ENCODE data around the gene UBA5.
"Not testable (repeated sequence)": the region's sequence is repeated elsewhere in the genome, so short reads cannot be mapped to it uniquely, and the experiment has no call there.

UBA5 gene

GRCh38 chr3:132660052-132660810, at the start of gene UBA5:
Gene UBA5, plus strand, starts transcription at chr3:132660329. Its CDS starts 209 bp downstream, at chr3:132660538.
- DNase-seq (ENCODE audit: insufficient read length, low spot score) (peak; percentile 71), FAIRE-seq (no peak)

- not testable (repeated sequence) for DNase-seq (ENCODE audit: insufficient read length, low spot score); FAIRE-seq
These were observed 44.8 kb upstream of the UBA5 start for GRCh38 chr3:132615301-132615700.

GRCh38 chr3:132615881-132616280, 44.2 kb upstream of the UBA5 start:
- FAIRE-seq (peak; percentile 44), DNase-seq (ENCODE audit: insufficient read length, low spot score) (no peak)

GRCh38 chr3:132616780-132617179, 43.3 kb upstream of the UBA5 start:
- DNase-seq (ENCODE audit: insufficient read length, low spot score), result no peak
- no peak for FAIRE-seq

GRCh38 chr3:132622148-132622547, 38.0 kb upstream of the UBA5 start:
- FAIRE-seq (no peak), DNase-seq (ENCODE audit: insufficient read length, low spot score) (no peak)

- DNase-seq (ENCODE audit: insufficient read length, low spot score) (no peak), FAIRE-seq (no peak)
These were observed 37.4 kb upstream of the UBA5 start for GRCh38 chr3:132622761-132623160.

GRCh38 chr3:132623646-132624045, 36.5 kb upstream of the UBA5 start:
- DNase-seq (ENCODE audit: insufficient read length, low spot score), result no peak
- FAIRE-seq, result no peak

- FAIRE-seq (no peak), DNase-seq (ENCODE audit: insufficient read length, low spot score) (no peak)
These were observed 35.3 kb upstream of the UBA5 start for GRCh38 chr3:132624790-132625189.

- FAIRE-seq, result no peak
- no peak for DNase-seq (ENCODE audit: insufficient read length, low spot score)
These were observed 34.5 kb upstream of the UBA5 start for GRCh38 chr3:132625613-132626012.

GRCh38 chr3:132626955-132627354, 33.2 kb upstream of the UBA5 start:
- FAIRE-seq (no peak), DNase-seq (ENCODE audit: insufficient read length, low spot score) (no peak)

- no peak for DNase-seq (ENCODE audit: insufficient read length, low spot score)
- no peak for FAIRE-seq
These were observed 32.0 kb upstream of the UBA5 start for GRCh38 chr3:132628157-132628556.

GRCh38 chr3:132629928-132630327, 30.2 kb upstream of the UBA5 start:
- no peak for DNase-seq (ENCODE audit: insufficient read length, low spot score)
- FAIRE-seq, result no peak

GRCh38 chr3:132630612-132631011, 29.5 kb upstream of the UBA5 start:
- FAIRE-seq (no peak), DNase-seq (ENCODE audit: insufficient read length, low spot score) (no peak)

- DNase-seq (ENCODE audit: insufficient read length, low spot score) (no peak), FAIRE-seq (no peak)
These were observed 25.1 kb upstream of the UBA5 start for GRCh38 chr3:132635052-132635451.

GRCh38 chr3:132637590-132637989, 22.5 kb upstream of the UBA5 start:
- DNase-seq (ENCODE audit: insufficient read length, low spot score) (no peak), FAIRE-seq (peak; percentile 37)

GRCh38 chr3:132638706-132639105, 21.4 kb upstream of the UBA5 start:
- FAIRE-seq (no peak), DNase-seq (ENCODE audit: insufficient read length, low spot score) (no peak)

GRCh38 chr3:132641427-132641826, 18.7 kb upstream of the UBA5 start:
- DNase-seq (ENCODE audit: insufficient read length, low spot score); FAIRE-seq: not testable (repeated sequence)

GRCh38 chr3:132641837-132642538, 18.1 kb upstream of the UBA5 start:
- DNase-seq (ENCODE audit: insufficient read length, low spot score) (peak; percentile 16), FAIRE-seq (peak; percentile 74)

- no peak for DNase-seq (ENCODE audit: insufficient read length, low spot score)
- no peak for FAIRE-seq
These were observed 17.6 kb upstream of the UBA5 start for GRCh38 chr3:132642539-132642847.

- DNase-seq (ENCODE audit: insufficient read length, low spot score) (no peak), FAIRE-seq (no peak)
These were observed 16.8 kb upstream of the UBA5 start for GRCh38 chr3:132643366-132643765.

- DNase-seq (ENCODE audit: insufficient read length, low spot score) (no peak), FAIRE-seq (no peak)
These were observed 15.1 kb upstream of the UBA5 start for GRCh38 chr3:132645058-132645457.

- DNase-seq (ENCODE audit: insufficient read length, low spot score), result no peak
- no peak for FAIRE-seq
These were observed 10.0 kb upstream of the UBA5 start for GRCh38 chr3:132650153-132650552.

Measured in GM19239 (cell line).